ENCODE data around the gene ATP8A1.
"Not testable (repeated sequence)": the region's sequence is repeated elsewhere in the genome, so short reads cannot be mapped to it uniquely, and the experiment has no call there.

Gene ATP8A1

GRCh38 chr4:42461216-42461615, 195.7 kb downstream of the ATP8A1 start:
- not testable (repeated sequence) for DNase-seq

- DNase-seq, result no peak
Measured at GRCh38 chr4:42460043-42460442, 196.9 kb downstream of the ATP8A1 start.

GRCh38 chr4:42458657-42459056, 198.2 kb downstream of the ATP8A1 start:
- DNase-seq, result no peak

- no peak for DNase-seq
Measured at GRCh38 chr4:42454755-42455420, 202.0 kb downstream of the ATP8A1 start.

- DNase-seq, result no peak
Measured at GRCh38 chr4:42453612-42454011, 203.3 kb downstream of the ATP8A1 start.

- no peak for DNase-seq
Measured at GRCh38 chr4:42452823-42453222, 204.1 kb downstream of the ATP8A1 start.

- no peak for DNase-seq
Measured at GRCh38 chr4:42446823-42447222, 210.1 kb downstream of the ATP8A1 start.

- DNase-seq, result no peak
Measured at GRCh38 chr4:42445038-42445437, 211.9 kb downstream of the ATP8A1 start.

- no peak for DNase-seq
Measured at GRCh38 chr4:42442601-42443000, 214.3 kb downstream of the ATP8A1 start.

- DNase-seq, result no peak
Measured at GRCh38 chr4:42440083-42440482, 216.8 kb downstream of the ATP8A1 start.

- no peak for DNase-seq
Measured at GRCh38 chr4:42436928-42437565, 219.9 kb downstream of the ATP8A1 start.

- DNase-seq, result no peak
Measured at GRCh38 chr4:42428036-42428435, 228.9 kb downstream of the ATP8A1 start.

- DNase-seq, result no peak
Measured at GRCh38 chr4:42425146-42426065, 231.5 kb downstream of the ATP8A1 start.

- DNase-seq, result no peak
Measured at GRCh38 chr4:42420140-42420539, 236.8 kb downstream of the ATP8A1 start.

GRCh38 chr4:42417550-42417949, 239.4 kb downstream of the ATP8A1 start:
- no peak for DNase-seq

- DNase-seq, result no peak
Measured at GRCh38 chr4:42416017-42416416, 240.9 kb downstream of the ATP8A1 start.

GRCh38 chr4:42415281-42415680, 241.6 kb downstream of the ATP8A1 start:
- DNase-seq, result no peak

GRCh38 chr4:42412251-42412650, 244.7 kb downstream of the ATP8A1 start:
- no peak for DNase-seq

- no peak for DNase-seq
Measured at GRCh38 chr4:42411803-42412202, 245.1 kb downstream of the ATP8A1 start.

GRCh38 chr4:42410446-42410845, 246.5 kb downstream of the ATP8A1 start:
- DNase-seq, result no peak

GRCh38 chr4:42404001-42404400, 252.9 kb downstream of the ATP8A1 start:
- no peak for DNase-seq

GRCh38 chr4:42401171-42401570, 255.7 kb downstream of the ATP8A1 start:
- no peak for DNase-seq

- no peak for DNase-seq
Measured at GRCh38 chr4:42399393-42399792, 257.5 kb downstream of the ATP8A1 start.

- no peak for DNase-seq
Measured at GRCh38 chr4:42398871-42399331, 258.0 kb downstream of the ATP8A1 start.

Measured in CD4-positive, alpha-beta T cell treated with Interferon alpha-2 for 1 hour (primary cell).